Endothelial cell of umbilical vein (primary cell): ENCODE data around the gene AKAP5. TPM values are rescaled to one million over a fixed set of nuclear protein-coding genes. Genes with fewer than 3 reads are reported as not detected.

Source experiments
- BruUV-seq: library from RNA; stranded (reverse); fragments of 400-500 nt; replicated peaks from 2 replicates; lab custom pipeline; 2021; lab: Mats Ljungman, UMichigan
- CTCF ChIA-PET: fragments of 300-600, 350-600 bp; sonication (Branson Sonifier 250); formaldehyde crosslinking; loops from one replicate; lab custom pipeline; 2021; ENCODE audit warnings: antibody characterized with exemption, inconsistent platforms; lab: Charles Lee
- POLR2A ChIA-PET: fragments of 300-600, 350-600 bp; sonication (Branson Sonifier 250); formaldehyde crosslinking; loops from one replicate; lab custom pipeline; 2021; ENCODE audit warnings: antibody characterized with exemption, inconsistent platforms; lab: Charles Lee
- DNase-seq: peaks from one replicate; pipeline ENCODE4 v3.0.0-alpha.2; 2011; ENCODE audit warnings: low read depth, low spot score
- FAIRE-seq: peaks from 2 replicates; lab custom pipeline; 2011; peaks lifted over from hg19 to GRCh38; lab: Jason Lieb, UNC
- H2AFZ ChIP-seq: 2 replicates; pipeline ENCODE4 v1.6.0; 2012; ENCODE audit warnings: low read depth, low read length, control low read depth, inconsistent platforms
- H3K27ac ChIP-seq: 2 replicates; pipeline ENCODE4 v1.5.1; 2011; ENCODE audit warnings: low read depth, mild to moderate bottlenecking, control low read depth, low read length, moderate library complexity; ENCODE audit not compliant: insufficient read depth
- H3K27me3 ChIP-seq, 2 experiments: 2 replicates each; pipeline versions ENCODE4 v1.6.0 to v1.6.1; 2011; ENCODE audit warnings: low read length in 2 of 2, mixed read lengths in 1 of 2; ENCODE audit not compliant: control insufficient read depth in 2 of 2, insufficient read depth in 2 of 2
- H3K36me3 ChIP-seq, 2 experiments: 2 replicates in 1 of 2; 3 replicates in 1 of 2; pipeline ENCODE4 v1.5.1; 2011; ENCODE audit warnings: low read length in 2 of 2, mild to moderate bottlenecking in 1 of 2, moderate library complexity in 1 of 2; ENCODE audit not compliant: control insufficient read depth in 2 of 2, insufficient read depth in 2 of 2; ENCODE audit errors: extremely low read depth in 1 of 2
- H3K4me1 ChIP-seq: 3 replicates; pipeline ENCODE4 v1.5.1; 2011; ENCODE audit warnings: mild to moderate bottlenecking, low read length; ENCODE audit not compliant: control insufficient read depth, insufficient read depth; ENCODE audit errors: extremely low read depth
- H3K4me2 ChIP-seq: 2 replicates; pipeline ENCODE4 v1.6.1; 2011; ENCODE audit warnings: low read length, control low read depth, mixed read lengths; ENCODE audit not compliant: insufficient read depth
- H3K4me3 ChIP-seq, 3 experiments: fragments of 200-600 bp in 1 of 3; sonication (generic), shearing (Covaris generic) in 1 of 3; replicated peaks in 1 of 3; 2 replicates each; pipeline ENCODE4 v1.5.1; 2011 to 2016; ENCODE audit warnings: control low read depth in 3 of 3, low read length in 3 of 3, mild to moderate bottlenecking in 2 of 3, inconsistent platforms in 1 of 3, low read depth in 1 of 3, moderate library complexity in 1 of 3; ENCODE audit not compliant: insufficient read depth in 1 of 3
- H3K79me2 ChIP-seq: 2 replicates; pipeline ENCODE4 v1.6.0; 2012; ENCODE audit warnings: low read length, inconsistent platforms; ENCODE audit not compliant: control insufficient read depth, insufficient read depth
- H3K9ac ChIP-seq: replicated peaks from 2 replicates; pipeline ENCODE3; 2011; ENCODE audit warnings: low read length, control low read depth; ENCODE audit not compliant: insufficient read depth; ENCODE audit errors: extremely low read depth
- H3K9me1 ChIP-seq: replicated peaks from 3 replicates; pipeline ENCODE4 v1.6.0; 2011; ENCODE audit warnings: mild to moderate bottlenecking, low read length; ENCODE audit not compliant: control insufficient read depth, insufficient read depth; ENCODE audit errors: extremely low read depth
- H3K9me3 ChIP-seq: replicated peaks from 2 replicates; pipeline ENCODE4 v1.5.1; 2012; ENCODE audit warnings: low read length, inconsistent platforms; ENCODE audit not compliant: control insufficient read depth, insufficient read depth
- H4K20me1 ChIP-seq: replicated peaks from 2 replicates; pipeline ENCODE3; 2011; ENCODE audit warnings: mild to moderate bottlenecking, low read length; ENCODE audit not compliant: control insufficient read depth, insufficient read depth; ENCODE audit errors: extremely low read depth
- EZH2 ChIP-seq: IDR thresholded peaks from 2 replicates; pipeline ENCODE4 v1.6.1; 2012; ENCODE audit warnings: borderline replicate concordance, low read depth, mild to moderate bottlenecking, moderate library complexity, low read length, inconsistent platforms; ENCODE audit not compliant: severe bottlenecking
- FOS ChIP-seq: IDR thresholded peaks from 2 replicates; pipeline ENCODE4 v1.6.1; 2011; ENCODE audit warnings: mild to moderate bottlenecking, low read length, moderate library complexity, borderline replicate concordance; ENCODE audit not compliant: insufficient read depth
- GATA2 ChIP-seq: IDR thresholded peaks from 2 replicates; pipeline ENCODE4 v1.7.0; 2011; ENCODE audit warnings: low read depth, mild to moderate bottlenecking, moderate library complexity, mixed read lengths, low read length; ENCODE audit not compliant: insufficient read length, insufficient read depth
- JUN ChIP-seq: IDR thresholded peaks from 2 replicates; pipeline ENCODE4 v1.6.1; 2011; ENCODE audit warnings: borderline replicate concordance, low read depth; ENCODE audit not compliant: insufficient read length, insufficient read depth
- MYC ChIP-seq: IDR thresholded peaks from one replicate; pipeline ENCODE4 v1.6.1; 2011; ENCODE audit warnings: mild to moderate bottlenecking, low read depth, low read length
- POLR2A ChIP-seq: IDR thresholded peaks from 2 replicates; pipeline ENCODE4 v1.6.1; 2012; ENCODE audit warnings: low read depth, mild to moderate bottlenecking, control low read depth, low read length
- POLR2AphosphoS5 ChIP-seq: IDR thresholded peaks from 2 replicates; pipeline ENCODE4 v1.6.1; 2012; ENCODE audit warnings: low read depth, mild to moderate bottlenecking, control low read depth, low read length, moderate library complexity; ENCODE audit not compliant: insufficient read depth
- dilution Hi-C: fragments of 300-500 bp; cut with MboI; formaldehyde crosslinking; loops from one replicate; pipeline ENCODE4 v1.15.0; 2019; ENCODE audit warnings: low sequenced_read_pairs; ENCODE audit not compliant: extremely low pct_ligation_motif_present
- intact Hi-C: fragments of 100-400 bp; cut with micrococcal nuclease; formaldehyde crosslinking; loops from one replicate; pipeline ENCODE4 v1.10.0; 2022
- polyA plus RNA-seq, 4 experiments: library from polyadenylated mRNA; depleted of rRNA in 3 of 4; stranded (reverse) in 3 of 4; unstranded in 1 of 4; fragments of >200 nt; gene quantifications; 2 replicates each; pipeline versions ENCODE4 v1.2.1 to v1.2.3, GENCODE V29; 2011 to 2012; ENCODE audit warnings: missing spikeins in 1 of 4
- total RNA-seq: library from RNA; stranded (reverse); gene quantifications from 2 replicates; pipeline ENCODE4 v1.2.3, GENCODE V29; 2021
- TF ChIP-seq, protein P1 (sequence below): IDR thresholded peaks from 2 replicates; pipeline ENCODE4 v1.6.1; 2011; ENCODE audit not compliant: insufficient read depth, insufficient read length
- TF ChIP-seq, protein P2 (sequence below), 2 donors: IDR thresholded peaks; 1 replicate in 1 of 2; 2 replicates in 1 of 2; pipeline ENCODE4 v1.5.1; 2011; ENCODE audit warnings: low read length in 2 of 2, mild to moderate bottlenecking in 2 of 2, moderate library complexity in 2 of 2, control low read depth in 1 of 2, inconsistent platforms in 1 of 2, low read depth in 1 of 2; ENCODE audit not compliant: insufficient read depth in 1 of 2; ENCODE audit errors: extremely low read depth in 1 of 2

The AKAP5 gene
- total and polyA plus RNA-seq, 2 donors (not counting 3 experiments of a cell fraction or from before 2014, with no cell fraction given) = 0.10 to 0.75 TPM

DNA sequence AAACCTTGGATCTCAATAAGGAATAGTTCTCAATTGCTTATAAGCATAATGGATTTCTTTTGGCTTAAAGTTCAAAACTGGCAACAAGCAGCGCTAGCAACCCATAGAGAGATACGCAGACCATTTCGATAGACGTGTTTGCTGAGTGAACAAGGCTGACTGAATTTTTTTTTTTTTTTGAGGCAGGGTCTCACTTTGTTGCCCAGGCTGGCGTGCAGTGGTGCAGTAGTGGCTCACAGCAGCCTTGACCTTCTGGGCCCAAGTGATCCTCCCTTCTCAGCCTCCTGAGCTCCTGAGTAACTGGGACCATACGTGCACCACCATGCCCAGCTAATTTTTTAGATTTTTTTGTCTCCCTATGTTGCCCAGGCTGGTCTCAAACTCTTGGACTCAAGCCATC lies 1.4 kb upstream of the AKAP5 start:
- POLR2A ChIA-PET = no interaction called here
- intact Hi-C loops = no loop called here

More for the DNA sequence above, 1.4 kb upstream of the AKAP5 start:
- Histone ChIP-seq H4K20me1 (no peaks in the 10 kb centered on the region), H3K79me2 (no peaks in the 10 kb centered on the region), H3K9ac (no peak overlapping the region), H3K4me2 (no peak overlapping the region), H3K4me1 (peaks cover 14% of the 10 kb centered on the region), H3K9me3 (no peaks in the 10 kb centered on the region), H3K4me3 (no peak overlapping the region), H3K27ac (no peak overlapping the region), H3K9me1 (no peaks in the 10 kb centered on the region), H3K27me3 (no peaks in the 10 kb centered on the region), H2AFZ (no peak overlapping the region), H3K36me3 (no peaks in the 10 kb centered on the region)
- TF ChIP-seq JUN (no peak), EZH2 (no peak), POLR2AphosphoS5 (no peak), GATA2 (no peak), FOS (no peak), MYC (no peak), POLR2A (no peak)
- TF ChIP-seq, protein P1, sequence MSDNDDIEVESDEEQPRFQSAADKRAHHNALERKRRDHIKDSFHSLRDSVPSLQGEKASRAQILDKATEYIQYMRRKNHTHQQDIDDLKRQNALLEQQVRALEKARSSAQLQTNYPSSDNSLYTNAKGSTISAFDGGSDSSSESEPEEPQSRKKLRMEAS = no peak
- TF ChIP-seq, protein P2, sequence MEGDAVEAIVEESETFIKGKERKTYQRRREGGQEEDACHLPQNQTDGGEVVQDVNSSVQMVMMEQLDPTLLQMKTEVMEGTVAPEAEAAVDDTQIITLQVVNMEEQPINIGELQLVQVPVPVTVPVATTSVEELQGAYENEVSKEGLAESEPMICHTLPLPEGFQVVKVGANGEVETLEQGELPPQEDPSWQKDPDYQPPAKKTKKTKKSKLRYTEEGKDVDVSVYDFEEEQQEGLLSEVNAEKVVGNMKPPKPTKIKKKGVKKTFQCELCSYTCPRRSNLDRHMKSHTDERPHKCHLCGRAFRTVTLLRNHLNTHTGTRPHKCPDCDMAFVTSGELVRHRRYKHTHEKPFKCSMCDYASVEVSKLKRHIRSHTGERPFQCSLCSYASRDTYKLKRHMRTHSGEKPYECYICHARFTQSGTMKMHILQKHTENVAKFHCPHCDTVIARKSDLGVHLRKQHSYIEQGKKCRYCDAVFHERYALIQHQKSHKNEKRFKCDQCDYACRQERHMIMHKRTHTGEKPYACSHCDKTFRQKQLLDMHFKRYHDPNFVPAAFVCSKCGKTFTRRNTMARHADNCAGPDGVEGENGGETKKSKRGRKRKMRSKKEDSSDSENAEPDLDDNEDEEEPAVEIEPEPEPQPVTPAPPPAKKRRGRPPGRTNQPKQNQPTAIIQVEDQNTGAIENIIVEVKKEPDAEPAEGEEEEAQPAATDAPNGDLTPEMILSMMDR (IDR thresholded peaks at IDR 0.05; ENCODE audit: extremely low read depth in 1 of 2, insufficient read depth in 1 of 2, low read depth in 1 of 2, low read length in 2 of 2) = no peak
- FAIRE-seq = no peak
- dilution Hi-C loops = no loop called here
- CTCF ChIA-PET = interaction anchor here (0.8 to 4.0 kb wide), 4 partner anchors 10 to 454 kb away, joined by 3 to 32 read pairs (median 8); no protein-coding TSS in a partner anchor
- no TSS peak for BruUV-seq
- no peak for DNase-seq
